SJCRH30 (cell line): ENCODE results near the gene PRIM2. TPM values are rescaled to one million over a fixed set of nuclear protein-coding genes. Genes with fewer than 3 reads are reported as not detected.
A peak's percentile ranks its signal among the peaks of the same experiment; 100 is the strongest.
"Not testable (repeated sequence)": the region's sequence is repeated elsewhere in the genome, so short reads cannot be mapped to it uniquely, and the experiment has no call there.

Source experiments
- DNase-seq, 2 experiments: peaks; one replicate each; pipeline ENCODE4 v3.0.0-alpha.2; 2015 to 2020
- H3K27ac ChIP-seq: fragments of 250-450 bp; sonication (Bioruptor Pico); 2 replicates; pipeline ENCODE4 v1.5.1; 2020; ENCODE audit warnings: mild to moderate bottlenecking, moderate library complexity
- H3K27me3 ChIP-seq: fragments of 250-450 bp; sonication (Bioruptor Pico); 2 replicates; pipeline ENCODE4 v1.5.1; 2020; ENCODE audit warnings: mild to moderate bottlenecking, moderate library complexity
- H3K36me3 ChIP-seq: fragments of 250-450 bp; sonication (Bioruptor Pico); 2 replicates; pipeline ENCODE4 v1.5.1; 2020; ENCODE audit warnings: mild to moderate bottlenecking, moderate library complexity
- H3K4me1 ChIP-seq: fragments of 250-450 bp; sonication (Bioruptor Pico); 2 replicates; pipeline ENCODE4 v1.5.1; 2020; ENCODE audit warnings: mild to moderate bottlenecking, moderate library complexity
- H3K4me3 ChIP-seq: fragments of 250-450 bp; sonication (Bioruptor Pico); 2 replicates; pipeline ENCODE4 v1.5.1; 2020; ENCODE audit warnings: mild to moderate bottlenecking, moderate library complexity
- H3K9me3 ChIP-seq: fragments of 250-450 bp; sonication (Bioruptor Pico); replicated peaks from 2 replicates; pipeline ENCODE4 v1.5.1; 2020; ENCODE audit warnings: mild to moderate bottlenecking, moderate library complexity
- total RNA-seq: library from RNA; depleted of rRNA; stranded (reverse); fragments of >200 nt; shearing (Covaris generic); gene quantifications from 2 replicates; pipeline ENCODE4 v1.2.3, GENCODE V29; 2014; rRNA removed

Gene PRIM2
- total RNA-seq, 1 experiment from 2014 or later: 33.5 TPM

DNA sequence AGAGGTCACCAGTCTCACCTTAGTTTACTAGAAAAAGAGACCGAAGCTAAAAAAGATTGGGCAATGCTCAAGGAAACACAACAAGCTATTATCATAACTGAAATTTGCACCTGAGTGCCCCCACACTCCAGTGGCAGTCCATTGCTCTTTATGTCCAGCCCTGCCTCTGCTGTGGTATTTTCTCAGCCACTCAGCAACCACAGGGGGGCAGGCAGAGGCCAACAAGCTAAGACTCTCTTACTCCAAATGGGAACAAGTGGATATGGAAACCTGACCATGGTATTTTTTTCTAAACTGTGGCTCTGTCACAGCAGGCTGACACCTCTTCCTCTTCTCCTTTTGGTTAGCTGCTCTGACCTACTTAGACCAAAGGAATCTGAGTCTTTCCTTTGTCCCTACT, 355.9 kb downstream of the PRIM2 start:
- H3K4me3 ChIP-seq, H3K27ac ChIP-seq, H3K36me3 ChIP-seq, H3K9me3 ChIP-seq, H3K4me1 ChIP-seq, H3K27me3 ChIP-seq: not testable (repeated sequence)
- peak; percentile 42 to 64 for DNase-seq

DNA sequence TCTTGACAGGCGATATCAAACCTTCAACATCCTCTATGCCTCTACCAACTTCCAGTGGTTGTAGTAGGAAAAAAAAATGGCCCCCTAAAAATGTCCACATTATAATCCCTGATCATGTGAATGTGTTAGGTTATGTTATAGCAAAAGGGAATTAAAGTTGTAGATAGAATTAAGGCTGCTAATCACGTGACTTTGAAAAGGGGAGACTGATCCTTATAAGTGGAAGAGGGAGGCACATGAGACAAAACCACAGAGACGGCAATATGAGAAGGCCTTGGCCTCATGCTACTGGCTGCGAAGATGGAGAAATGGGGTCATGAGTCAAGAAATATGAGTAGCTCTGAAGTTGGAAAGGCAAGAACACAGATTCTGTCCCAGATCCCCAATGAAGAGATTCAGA, 358.0 kb downstream of the PRIM2 start:
- not testable (repeated sequence) for DNase-seq, H3K27me3 ChIP-seq, H3K9me3 ChIP-seq, H3K36me3 ChIP-seq, H3K4me1 ChIP-seq, H3K4me3 ChIP-seq, H3K27ac ChIP-seq

DNA sequence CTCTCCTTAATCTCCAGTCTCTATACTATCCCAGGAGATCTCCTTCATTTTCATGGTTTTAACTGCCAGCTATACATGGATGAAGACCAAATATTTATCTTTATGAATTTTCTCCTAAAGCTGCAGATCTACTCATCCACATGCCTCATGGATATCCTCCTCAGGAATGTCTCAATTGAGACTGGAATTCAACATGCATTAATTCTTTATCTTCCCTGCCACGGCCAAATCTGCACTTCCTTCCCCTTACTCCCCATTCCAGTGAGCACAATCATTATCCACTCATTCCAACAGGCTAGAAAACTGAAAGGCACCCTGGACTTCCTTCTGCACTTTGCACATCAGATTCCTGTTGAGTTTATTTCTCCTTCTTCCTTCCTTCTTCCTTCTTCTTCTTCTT, 379.0 kb downstream of the PRIM2 start:
- H3K27me3 ChIP-seq, DNase-seq, H3K4me1 ChIP-seq, H3K36me3 ChIP-seq, H3K9me3 ChIP-seq, H3K4me3 ChIP-seq, H3K27ac ChIP-seq: not testable (repeated sequence)

Other genes with a start within 250 kb of the PRIM2 start
- gene ZNF451, start 227.4 kb upstream of the PRIM2 start, total RNA-seq: 33.0 and 40.3 TPM in 2 replicates
- 4.6 and 4.8 TPM in 2 replicates for gene BAG2, start 145.3 kb upstream of the PRIM2 start, total RNA-seq
- gene RAB23, start 95.3 kb upstream of the PRIM2 start, total RNA-seq: 22.4 and 24.2 TPM in 2 replicates